Activated naive CD8-positive, alpha-beta T cell treated with anti-CD3 and anti-CD28 coated beads for 36 hours (primary cell): ENCODE results near the gene ARMH3. TPM values are rescaled to one million over a fixed set of nuclear protein-coding genes. Genes with fewer than 3 reads are reported as not detected.

Source experiments
- DNase-seq: peaks from one replicate; pipeline ENCODE4 v3.0.0; 2021
- H3K27ac Mint-ChIP-seq: one replicate; pipeline ENCODE4 v1.8.0; 2022; ENCODE audit warnings: mild to moderate bottlenecking, moderate library complexity, mixed read lengths
- H3K27me3 Mint-ChIP-seq: one replicate; pipeline ENCODE4 v1.8.0; 2022; ENCODE audit warnings: mild to moderate bottlenecking, mixed read lengths
- H3K36me3 Mint-ChIP-seq: one replicate; pipeline ENCODE4 v1.8.0; 2021; ENCODE audit warnings: mild to moderate bottlenecking, mixed read lengths
- H3K4me1 Mint-ChIP-seq: one replicate; pipeline ENCODE4 v1.8.0; 2021; ENCODE audit warnings: mixed read lengths
- H3K4me3 Mint-ChIP-seq: one replicate; pipeline ENCODE4 v1.8.0; 2022; ENCODE audit warnings: mild to moderate bottlenecking, moderate library complexity, mixed read lengths
- H3K9me3 Mint-ChIP-seq: one replicate; pipeline ENCODE4 v1.8.0; 2022; ENCODE audit warnings: mixed read lengths
- total RNA-seq, 2 experiments: library from RNA; stranded (reverse); gene quantifications; one replicate each; pipeline ENCODE4 v1.2.3, GENCODE V29; 2021

The ARMH3 gene
- total RNA-seq, 2 experiments from 2014 or later, result 21.5 to 21.9 TPM

DNA sequence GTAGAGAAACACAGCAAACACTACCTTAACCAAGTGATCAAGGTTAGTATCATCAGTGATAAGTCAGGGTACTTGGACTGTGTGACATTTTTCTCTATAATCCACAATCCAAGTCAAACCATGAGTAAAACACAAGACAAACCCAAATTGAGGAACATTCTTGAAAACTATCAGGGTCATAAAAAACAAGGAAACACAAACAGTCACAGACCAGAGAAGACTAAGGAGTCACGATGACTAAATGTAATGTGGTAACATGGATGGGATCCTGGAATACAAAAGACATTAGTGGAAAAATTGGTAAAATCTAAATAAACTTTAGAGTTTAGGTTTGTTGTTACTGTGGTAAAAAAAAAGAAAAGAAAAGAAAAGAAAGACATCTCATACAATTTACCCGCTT lies 103.8 kb downstream of the ARMH3 start:
- no peak for DNase-seq
- peaks cover 20% of the 10 kb centered on the region for H3K9me3 Mint-ChIP-seq
- H3K27ac Mint-ChIP-seq, result no peak overlapping the region

DNA sequence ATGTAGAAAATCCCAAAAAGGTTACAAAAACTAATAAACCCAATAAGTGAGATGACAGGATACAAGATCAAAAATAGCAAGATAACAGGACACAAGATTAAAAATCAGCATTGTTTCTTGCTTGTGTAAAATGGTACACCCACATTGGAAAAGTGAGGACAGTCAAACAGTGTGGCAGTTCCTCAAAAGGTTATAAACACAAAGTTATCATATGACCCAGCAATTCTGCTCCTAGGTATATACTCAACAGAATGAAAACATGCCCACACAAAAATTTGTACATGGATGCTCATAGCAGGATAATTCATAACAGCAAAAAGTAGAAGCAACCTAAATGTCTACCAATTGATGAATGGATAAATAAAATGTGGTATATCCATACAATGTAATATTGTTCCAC lies 105.8 kb downstream of the ARMH3 start:
- peaks cover 20% of the 10 kb centered on the region for H3K9me3 Mint-ChIP-seq
- H3K4me3 Mint-ChIP-seq, result no peak overlapping the region
- H3K4me1 Mint-ChIP-seq, result peaks cover 4% of the 10 kb centered on the region
- peaks cover 74% of the 10 kb centered on the region for H3K36me3 Mint-ChIP-seq
- H3K27ac Mint-ChIP-seq, result no peak overlapping the region
- H3K27me3 Mint-ChIP-seq, result no peaks in the 10 kb centered on the region
- DNase-seq, result no peak

More for the DNA sequence above, 103.8 kb downstream of the ARMH3 start:
- Mint-ChIP-seq H3K27me3 (no peaks in the 10 kb centered on the region), H3K4me3 (no peak overlapping the region), H3K36me3 (peaks cover 70% of the 10 kb centered on the region), H3K4me1 (peaks cover 4% of the 10 kb centered on the region)

DNA sequence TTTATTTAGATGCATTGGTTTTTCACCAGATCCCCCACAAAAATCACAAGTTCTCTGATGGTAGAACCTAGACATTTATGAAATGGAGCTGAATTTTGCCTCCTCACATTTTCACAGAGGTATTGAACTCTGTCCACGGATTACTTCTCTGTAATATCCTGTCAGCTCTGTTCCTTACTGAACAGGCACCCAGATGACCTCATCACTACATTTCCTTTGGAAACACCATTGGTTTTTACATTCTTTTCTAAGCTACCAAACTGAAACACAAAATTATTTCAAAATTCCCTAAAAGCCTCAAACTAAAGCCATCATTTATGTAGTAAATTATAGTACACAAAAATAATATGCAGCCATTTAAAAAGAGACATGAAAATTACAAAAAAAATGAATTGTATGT lies 114.1 kb downstream of the ARMH3 start:
- H3K9me3 Mint-ChIP-seq, result no peaks in the 10 kb centered on the region
- H3K4me3 Mint-ChIP-seq, result no peak overlapping the region
- no peak for DNase-seq
- H3K36me3 Mint-ChIP-seq, result peaks cover 21% of the 10 kb centered on the region
- H3K27ac Mint-ChIP-seq, result no peak overlapping the region
- H3K4me1 Mint-ChIP-seq, result no peaks in the 10 kb centered on the region
- H3K27me3 Mint-ChIP-seq, result no peaks in the 10 kb centered on the region

- no peak for DNase-seq
- Mint-ChIP-seq H3K4me3 (no peak overlapping the region), H3K4me1 (no peaks in the 10 kb centered on the region), H3K27me3 (no peaks in the 10 kb centered on the region), H3K36me3 (peaks cover 13% of the 10 kb centered on the region), H3K9me3 (no peaks in the 10 kb centered on the region), H3K27ac (no peak overlapping the region)
Observed at GRCh38 chr10:101940916-101941315, 115.1 kb downstream of the ARMH3 start.

- H3K36me3 Mint-ChIP-seq, result peaks cover 10% of the 10 kb centered on the region
- H3K4me3 Mint-ChIP-seq, result no peak overlapping the region
- H3K4me1 Mint-ChIP-seq, result no peaks in the 10 kb centered on the region
- H3K27me3 Mint-ChIP-seq, result no peaks in the 10 kb centered on the region
- H3K27ac Mint-ChIP-seq, result no peak overlapping the region
- no peak for DNase-seq
- H3K9me3 Mint-ChIP-seq, result no peaks in the 10 kb centered on the region
Observed at GRCh38 chr10:101939729-101940128, 116.2 kb downstream of the ARMH3 start.

DNA sequence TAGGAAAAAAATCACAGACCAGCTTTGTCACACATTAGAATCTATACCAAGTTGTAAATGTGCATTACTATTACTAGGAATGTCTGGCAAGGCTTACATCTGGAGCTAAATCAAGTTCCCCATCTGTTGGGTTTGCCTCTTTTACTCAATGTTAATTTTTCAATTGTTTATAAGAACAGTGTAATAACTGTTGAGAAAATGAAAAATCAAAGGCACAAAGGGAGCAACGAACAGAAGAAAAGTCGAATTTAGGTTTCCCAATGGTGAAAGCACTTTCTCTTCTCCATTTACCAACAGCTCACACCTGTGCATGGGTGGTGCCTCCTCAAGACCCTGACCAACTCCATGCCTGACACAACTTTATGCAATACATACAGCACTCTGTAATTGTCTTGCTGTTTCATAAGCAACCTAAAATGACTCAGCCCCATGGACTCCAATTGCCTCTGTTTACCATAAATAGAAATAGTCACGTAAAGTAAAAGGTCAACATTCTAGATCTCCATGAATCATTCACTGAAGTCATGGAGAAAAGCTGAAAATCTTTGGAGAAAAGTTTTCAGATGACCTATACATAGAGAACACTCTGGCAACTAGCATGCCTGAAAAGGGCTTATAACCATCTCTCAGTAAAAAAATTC lies 116.8 kb downstream of the ARMH3 start:
- Mint-ChIP-seq H3K9me3 (no peaks in the 10 kb centered on the region), H3K4me1 (peaks cover under 1% of the 10 kb centered on the region), H3K36me3 (peaks cover 10% of the 10 kb centered on the region), H3K27me3 (no peaks in the 10 kb centered on the region), H3K27ac (no peak overlapping the region), H3K4me3 (no peak overlapping the region)
- DNase-seq, result no peak

DNA sequence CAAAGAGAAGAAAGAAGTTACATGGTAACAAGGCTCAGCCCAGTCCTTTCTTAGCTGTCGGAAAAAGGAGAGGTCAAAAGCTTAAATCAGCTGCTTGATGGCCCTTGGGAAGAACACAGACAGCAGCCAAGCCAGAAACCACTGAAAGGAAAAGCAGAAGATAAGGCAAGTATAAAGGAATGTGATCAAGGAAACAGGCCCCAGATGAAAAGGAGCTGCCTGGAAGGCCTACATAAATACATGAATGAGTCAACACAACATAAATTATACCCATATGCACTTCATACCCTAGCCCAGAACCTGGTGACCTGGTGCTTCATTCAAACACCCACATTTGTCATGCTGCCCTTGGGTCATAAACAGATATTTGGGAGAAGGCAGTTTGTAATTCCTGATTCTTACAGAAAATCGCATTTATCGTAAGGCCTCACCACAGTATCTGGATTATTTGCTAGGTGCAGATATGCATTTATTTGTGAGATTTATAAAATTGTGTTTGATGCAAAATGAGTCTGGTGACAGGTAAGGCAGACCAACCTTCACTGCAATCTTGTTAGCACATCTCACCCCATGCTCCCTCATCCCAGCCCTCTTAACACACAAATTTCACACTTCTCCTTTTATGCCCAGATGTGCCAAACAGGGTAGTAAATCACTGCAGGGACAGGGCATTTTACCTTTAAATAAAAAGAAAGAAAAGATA lies 117.5 kb downstream of the ARMH3 start:
- DNase-seq, result no peak
- Mint-ChIP-seq H3K4me1 (peaks cover 3% of the 10 kb centered on the region), H3K9me3 (no peaks in the 10 kb centered on the region), H3K4me3 (no peak overlapping the region), H3K27me3 (no peaks in the 10 kb centered on the region), H3K36me3 (peaks cover 9% of the 10 kb centered on the region), H3K27ac (no peak overlapping the region)

DNA sequence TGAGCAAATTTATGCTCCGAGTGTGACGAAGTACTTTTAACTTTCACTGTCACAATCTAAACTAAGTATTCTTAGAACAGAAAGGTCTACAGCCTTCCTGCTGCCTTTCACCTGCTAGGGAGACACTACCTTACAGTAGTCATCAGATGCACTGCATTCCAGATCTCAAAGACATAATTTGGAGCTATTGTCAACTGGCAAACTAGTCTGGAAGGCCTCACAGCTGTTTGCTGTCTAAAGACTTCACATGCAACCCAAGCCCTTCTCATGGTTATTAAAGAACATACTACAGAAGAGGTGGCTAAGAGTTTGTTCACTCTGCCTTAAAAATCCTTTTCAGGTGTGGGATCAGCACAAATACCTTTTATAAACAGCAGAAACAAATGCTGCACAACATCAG lies 120.5 kb downstream of the ARMH3 start:
- H3K4me1 Mint-ChIP-seq, result peaks cover 10% of the 10 kb centered on the region
- H3K27me3 Mint-ChIP-seq, result no peaks in the 10 kb centered on the region
- peaks cover 18% of the 10 kb centered on the region for H3K36me3 Mint-ChIP-seq
- no peaks in the 10 kb centered on the region for H3K9me3 Mint-ChIP-seq
- no peak overlapping the region for H3K27ac Mint-ChIP-seq
- H3K4me3 Mint-ChIP-seq, result no peak overlapping the region
- DNase-seq, result no peak

GRCh38 chr10:101934686-101935305 lies 121.2 kb downstream of the ARMH3 start:
- no peak for DNase-seq
- H3K4me3 Mint-ChIP-seq, result no peak overlapping the region
- H3K27ac Mint-ChIP-seq, result no peak overlapping the region
- H3K9me3 Mint-ChIP-seq, result no peaks in the 10 kb centered on the region
- peaks cover 10% of the 10 kb centered on the region for H3K4me1 Mint-ChIP-seq
- H3K36me3 Mint-ChIP-seq, result peaks cover 18% of the 10 kb centered on the region
- no peaks in the 10 kb centered on the region for H3K27me3 Mint-ChIP-seq

DNA sequence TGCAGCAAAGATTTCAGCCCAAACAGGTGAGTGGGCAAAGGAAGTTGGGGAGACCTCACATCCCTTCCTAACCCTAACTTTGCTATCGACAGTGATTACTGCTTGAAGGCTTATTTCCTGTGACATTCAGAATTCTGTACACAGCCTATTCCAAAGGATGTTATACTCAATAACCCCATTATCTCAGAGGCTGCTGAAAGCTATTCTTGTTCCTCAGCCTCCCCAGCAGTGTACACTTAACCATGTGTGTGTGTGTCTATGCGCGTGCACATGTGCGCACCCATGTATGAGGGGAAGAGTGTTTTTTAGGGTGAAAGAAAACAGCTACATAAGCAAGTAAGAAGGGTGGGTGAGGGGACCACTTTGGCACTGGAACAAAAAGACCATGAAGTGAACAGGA lies 122.0 kb downstream of the ARMH3 start:
- Mint-ChIP-seq H3K27me3 (no peaks in the 10 kb centered on the region), H3K4me1 (peaks cover 10% of the 10 kb centered on the region), H3K36me3 (peaks cover 15% of the 10 kb centered on the region), H3K9me3 (no peaks in the 10 kb centered on the region), H3K4me3 (no peak overlapping the region), H3K27ac (no peak overlapping the region)
- no peak for DNase-seq

DNA sequence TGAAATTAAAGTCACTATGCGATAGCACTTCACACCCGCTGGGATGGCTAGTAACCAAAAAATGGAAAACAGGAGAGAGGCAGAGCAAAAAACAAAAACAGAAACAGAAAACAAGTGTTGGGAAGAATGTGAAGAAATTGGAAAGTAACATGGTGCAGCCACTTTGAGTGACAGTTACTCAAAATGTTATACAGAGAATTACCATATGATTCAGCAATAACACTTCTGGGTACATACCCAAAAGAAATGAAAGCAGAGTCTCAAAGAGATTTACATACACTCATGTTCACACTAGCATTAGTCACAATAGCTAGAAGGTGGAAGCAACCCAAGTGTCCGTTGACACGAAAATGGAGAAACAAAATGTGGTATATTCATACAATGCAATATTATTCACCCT lies 123.8 kb downstream of the ARMH3 start:
- H3K4me1 Mint-ChIP-seq, result peaks cover 10% of the 10 kb centered on the region
- DNase-seq, result no peak
- peaks cover 11% of the 10 kb centered on the region for H3K36me3 Mint-ChIP-seq
- H3K9me3 Mint-ChIP-seq, result no peaks in the 10 kb centered on the region
- H3K4me3 Mint-ChIP-seq, result no peak overlapping the region
- no peaks in the 10 kb centered on the region for H3K27me3 Mint-ChIP-seq
- H3K27ac Mint-ChIP-seq, result no peak overlapping the region

- no peaks in the 10 kb centered on the region for H3K27me3 Mint-ChIP-seq
- DNase-seq, result no peak
- no peak overlapping the region for H3K4me3 Mint-ChIP-seq
Observed at GRCh38 chr10:101925027-101925426, 130.9 kb downstream of the ARMH3 start.

GRCh38 chr10:101923256-101923655 lies 132.7 kb downstream of the ARMH3 start:
- Mint-ChIP-seq H3K4me3 (no peak overlapping the region), H3K4me1 (peaks cover 5% of the 10 kb centered on the region), H3K36me3 (peaks cover 5% of the 10 kb centered on the region), H3K27me3 (no peaks in the 10 kb centered on the region), H3K27ac (no peak overlapping the region), H3K9me3 (no peaks in the 10 kb centered on the region)
- DNase-seq, result no peak

More at GRCh38 chr10:101925027-101925426, 130.9 kb downstream of the ARMH3 start:
- Mint-ChIP-seq H3K9me3 (no peaks in the 10 kb centered on the region), H3K36me3 (peaks cover 5% of the 10 kb centered on the region), H3K4me1 (peaks cover 4% of the 10 kb centered on the region), H3K27ac (no peak overlapping the region)

GRCh38 chr10:101922846-101923245 lies 133.1 kb downstream of the ARMH3 start:
- Mint-ChIP-seq H3K27me3 (no peaks in the 10 kb centered on the region), H3K27ac (no peak overlapping the region), H3K4me1 (peaks cover 5% of the 10 kb centered on the region), H3K36me3 (peaks cover 5% of the 10 kb centered on the region), H3K9me3 (no peaks in the 10 kb centered on the region), H3K4me3 (no peak overlapping the region)
- no peak for DNase-seq

- H3K4me3 Mint-ChIP-seq, result no peak overlapping the region
- no peak for DNase-seq
- peaks cover 5% of the 10 kb centered on the region for H3K36me3 Mint-ChIP-seq
- no peaks in the 10 kb centered on the region for H3K9me3 Mint-ChIP-seq
- H3K27ac Mint-ChIP-seq, result no peak overlapping the region
- peaks cover 5% of the 10 kb centered on the region for H3K4me1 Mint-ChIP-seq
- no peaks in the 10 kb centered on the region for H3K27me3 Mint-ChIP-seq
Observed at GRCh38 chr10:101920546-101920945, 135.4 kb downstream of the ARMH3 start.
